Tongue (tissue), 2 donors: ENCODE data around the gene WWOX. TPM values are rescaled to one million over a fixed set of nuclear protein-coding genes. Genes with fewer than 3 reads are reported as not detected.
A peak's percentile ranks its signal among the peaks of the same experiment; 100 is the strongest.

Experiments
- DNase-seq: peaks from one replicate; pipeline ENCODE4 v3.0.0-alpha.2; 2015
- total RNA-seq: library from RNA; depleted of rRNA; stranded (reverse); fragments of >200 nt; gene quantifications from one replicate; pipeline ENCODE4 v1.2.3, GENCODE V29; 2014

Gene WWOX
- total RNA-seq, 1 donor from 2014 or later: 60.5 TPM

DNA sequence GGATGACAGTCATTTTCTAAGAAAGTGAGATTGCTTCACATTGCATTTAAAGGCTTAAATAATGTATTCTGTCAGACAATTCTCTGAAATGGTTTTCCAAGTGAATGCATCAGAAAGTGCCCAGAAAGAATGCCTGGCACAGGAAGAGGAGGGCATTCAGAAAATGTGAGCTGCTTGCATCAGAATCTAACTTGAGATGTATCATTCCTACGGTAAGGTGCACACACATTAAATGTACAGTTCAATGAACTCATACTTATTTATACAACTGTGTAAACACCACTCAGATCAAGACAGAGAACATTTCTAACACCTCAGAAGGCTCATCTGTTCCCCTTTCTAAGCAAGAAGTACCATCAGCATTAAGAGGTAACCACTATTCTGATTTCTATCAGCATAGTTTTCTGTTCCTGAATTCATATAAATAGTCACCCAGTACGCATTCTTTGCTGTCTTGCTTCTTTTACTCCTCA lies 863.0 kb downstream of the WWOX start:
- no peak for DNase-seq

- no peak for DNase-seq
Measured at GRCh38 chr16:78967948-78968347, 868.5 kb downstream of the WWOX start.

DNA sequence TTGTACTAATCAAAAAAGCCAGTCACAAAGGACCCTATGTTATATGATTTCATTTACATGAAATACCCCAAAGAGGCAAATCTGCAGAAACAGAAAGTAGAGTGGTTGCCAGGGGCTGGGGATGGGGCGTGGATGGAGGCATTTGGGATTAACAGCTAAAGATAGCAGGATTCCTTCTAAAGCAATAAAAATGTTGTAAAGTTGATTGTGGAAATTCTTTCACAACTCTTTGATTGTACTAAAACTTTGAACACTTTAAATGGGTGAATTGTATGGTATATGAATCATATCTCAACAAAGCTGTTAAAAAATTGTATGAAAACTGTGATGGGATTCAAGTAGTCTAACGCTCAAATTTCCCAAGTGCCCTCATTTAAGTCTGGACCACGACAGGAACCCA lies 870.3 kb downstream of the WWOX start:
- no peak for DNase-seq

DNA sequence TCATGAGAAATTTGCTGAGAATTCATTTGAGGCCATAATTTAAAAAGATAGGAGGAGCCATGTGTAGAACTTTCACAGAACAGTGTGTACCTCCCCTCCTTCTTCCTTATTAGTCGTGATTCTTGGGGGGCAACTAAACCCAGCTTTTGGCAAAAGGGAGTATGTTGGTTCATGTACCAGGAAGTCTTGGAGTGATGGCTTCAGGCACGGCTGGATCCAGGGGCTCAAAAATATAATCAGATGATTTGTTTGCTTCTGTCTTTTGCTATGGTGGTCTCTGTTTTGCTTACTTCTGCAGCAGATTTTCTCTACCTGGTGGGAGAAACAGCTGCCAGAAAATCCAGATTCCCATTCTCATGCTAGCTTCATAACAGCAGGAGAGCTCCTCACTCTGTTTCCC lies 871.2 kb downstream of the WWOX start:
- DNase-seq: no peak

- DNase-seq: peak; percentile 83
Measured at GRCh38 chr16:78972006-78972405, 872.6 kb downstream of the WWOX start.

- DNase-seq: peak; percentile 64
Measured at GRCh38 chr16:78972986-78973385, 873.5 kb downstream of the WWOX start.

GRCh38 chr16:78976212-78976611 lies 876.8 kb downstream of the WWOX start:
- DNase-seq: no peak

DNA sequence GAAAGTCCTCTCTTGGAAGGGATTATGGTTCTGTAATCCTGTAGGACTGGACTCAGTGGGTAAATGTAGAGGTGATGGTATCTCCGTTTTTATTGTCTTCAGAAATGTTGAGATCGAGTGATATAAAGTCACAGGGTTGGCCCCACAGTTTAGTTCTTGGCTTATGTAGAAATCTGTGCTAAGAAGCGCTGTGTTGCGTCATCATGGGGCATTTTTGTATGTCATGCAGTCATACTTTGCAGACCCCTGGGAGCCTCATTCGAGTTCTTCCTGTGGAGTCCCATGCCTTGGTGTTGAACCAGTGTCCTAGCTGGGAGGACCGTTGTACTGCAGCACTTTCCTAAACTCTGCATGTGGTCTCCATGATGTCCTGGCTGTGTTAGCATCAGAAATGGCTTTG lies 881.4 kb downstream of the WWOX start:
- DNase-seq: no peak

DNA sequence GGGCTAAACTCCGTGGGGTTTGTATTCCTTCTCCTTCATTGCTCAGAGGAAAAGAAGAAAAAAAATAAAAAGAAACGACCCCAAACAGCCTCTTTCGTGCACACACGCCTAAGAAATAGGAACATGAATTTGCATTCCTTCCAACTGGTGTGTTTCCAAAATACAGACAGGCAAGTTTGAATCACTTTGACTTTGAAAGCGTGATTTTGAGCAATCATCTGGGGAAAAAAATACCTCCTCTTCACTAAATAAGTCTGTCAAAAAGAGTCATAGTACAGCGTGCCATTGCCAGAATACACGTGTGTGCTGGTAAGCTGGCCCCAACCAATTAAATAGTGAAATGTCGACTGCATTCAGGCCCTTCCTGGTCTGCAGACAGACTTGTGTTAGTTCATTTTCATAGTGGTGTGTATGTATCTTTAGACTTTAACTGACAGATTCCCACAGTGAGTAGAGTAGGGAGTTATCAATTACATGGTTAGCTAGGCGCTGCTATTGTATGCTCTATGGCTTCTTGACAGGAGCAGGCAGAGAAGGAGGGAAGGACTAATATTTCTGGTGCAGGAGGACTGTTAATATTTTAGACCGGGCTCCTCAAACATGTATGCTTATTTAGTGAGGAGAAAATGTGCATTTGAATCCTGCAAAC lies 882.8 kb downstream of the WWOX start:
- DNase-seq: peak; percentile 62

GRCh38 chr16:78984324-78984723 lies 884.9 kb downstream of the WWOX start:
- no peak for DNase-seq

DNA sequence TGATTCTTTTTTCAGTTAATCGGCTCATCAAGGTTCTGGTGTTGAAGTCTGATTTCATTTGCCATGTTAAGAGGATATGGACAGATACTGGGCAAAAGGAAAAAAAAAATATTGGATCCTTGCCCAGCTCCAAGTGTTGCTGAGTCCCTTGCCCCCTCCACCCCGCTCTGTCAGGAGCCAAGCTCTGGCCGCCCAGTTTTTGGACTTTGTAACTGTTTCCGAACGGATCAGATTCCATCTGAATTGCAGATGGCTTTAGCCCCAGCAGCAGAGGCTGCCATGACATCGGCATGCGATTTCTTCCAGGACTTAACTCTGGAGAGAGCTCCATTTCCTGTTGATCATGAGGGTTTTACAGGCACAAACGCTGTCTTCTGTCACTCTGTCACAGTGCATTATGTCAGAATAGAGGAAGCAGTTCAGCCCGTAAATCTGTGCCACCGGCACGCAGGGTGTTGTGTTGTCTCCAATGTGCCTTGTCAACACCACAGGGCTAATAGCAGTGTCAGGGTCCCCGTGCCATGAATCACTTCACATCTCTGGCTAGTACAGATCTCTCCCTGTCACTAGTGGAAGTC lies 885.5 kb downstream of the WWOX start:
- peak; percentile 91 for DNase-seq

GRCh38 chr16:78985716-78986605 lies 886.5 kb downstream of the WWOX start:
- no peak for DNase-seq

DNA sequence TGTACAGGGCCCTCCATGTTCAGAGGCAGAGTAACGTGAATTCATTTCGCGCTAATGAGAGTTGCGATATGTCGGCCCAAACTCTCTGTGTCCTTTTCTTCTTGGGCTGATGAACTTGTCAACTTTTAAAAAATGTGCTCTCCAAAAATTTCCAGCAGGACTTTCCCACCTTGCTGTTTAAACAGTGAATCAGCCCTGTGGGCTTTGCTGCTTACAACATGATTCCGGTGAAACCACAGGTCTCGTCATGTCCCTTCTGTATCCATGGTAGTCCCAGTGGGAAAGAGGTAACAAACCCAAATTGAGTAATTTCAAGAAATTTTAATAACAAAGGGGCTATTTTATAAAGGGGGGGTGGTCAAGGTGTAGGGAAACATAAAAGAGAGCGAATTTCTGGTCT lies 888.2 kb downstream of the WWOX start:
- no peak for DNase-seq

DNA sequence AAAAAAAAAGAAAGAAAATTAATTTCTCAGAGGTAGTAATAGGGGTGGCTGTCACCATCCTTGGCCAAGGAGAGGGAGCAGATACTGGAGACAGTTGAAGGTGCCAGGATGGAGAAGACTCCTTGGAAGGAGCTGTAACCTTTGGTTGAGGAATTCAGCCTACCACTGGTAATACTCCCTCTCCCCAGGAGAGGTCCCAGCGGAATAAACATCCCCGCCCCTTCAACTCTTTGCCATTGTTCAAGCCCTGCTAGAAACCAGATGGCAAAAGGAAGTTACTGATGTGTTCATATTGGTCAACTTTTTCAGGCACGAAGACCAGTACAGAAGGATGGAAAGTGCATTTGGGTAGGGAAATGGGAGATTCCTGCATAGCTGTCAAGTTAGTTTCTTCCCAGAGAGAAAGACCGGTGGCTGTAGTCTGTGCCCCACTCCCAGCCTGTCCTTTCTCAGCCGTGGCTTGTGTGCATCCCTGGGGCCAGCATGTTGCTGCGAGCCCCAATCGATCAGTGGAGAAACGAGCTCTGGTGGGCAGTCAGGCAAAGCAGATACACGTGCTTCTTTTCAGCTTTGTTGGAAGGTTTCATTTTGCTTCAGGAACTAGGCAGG lies 889.0 kb downstream of the WWOX start:
- DNase-seq: no peak

GRCh38 chr16:78990309-78990701 lies 890.9 kb downstream of the WWOX start:
- peak; percentile 45 for DNase-seq

- no peak for DNase-seq
Measured at GRCh38 chr16:78992001-78992400, 892.5 kb downstream of the WWOX start.

GRCh38 chr16:78993346-78993745 lies 893.9 kb downstream of the WWOX start:
- no peak for DNase-seq

- no peak for DNase-seq
Measured at GRCh38 chr16:78994135-78994745, 894.8 kb downstream of the WWOX start.

DNA sequence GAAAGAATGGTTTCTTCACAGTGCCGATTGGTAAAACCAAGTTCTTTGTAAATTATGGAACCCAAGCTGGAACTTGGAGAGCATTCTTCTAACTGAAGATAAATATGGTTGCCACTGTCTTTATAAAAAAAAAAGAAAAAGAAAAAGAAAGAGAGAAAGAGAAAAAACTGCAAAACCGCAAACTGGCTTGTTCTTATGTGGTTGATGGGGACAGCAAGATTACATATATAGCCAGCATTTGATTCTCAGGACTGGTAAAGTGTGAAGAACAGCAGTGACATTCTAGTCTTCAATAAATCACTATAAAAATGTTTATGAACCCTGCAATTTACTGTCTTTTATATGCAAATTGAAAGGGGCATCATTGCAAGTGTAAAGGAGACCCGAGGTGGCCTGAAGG lies 896.0 kb downstream of the WWOX start:
- no peak for DNase-seq

- DNase-seq: peak; percentile 75
Measured at GRCh38 chr16:78996790-78997189, 897.3 kb downstream of the WWOX start.

- no peak for DNase-seq
Measured at GRCh38 chr16:78998879-78999278, 899.4 kb downstream of the WWOX start.
